Adipocyte (in vitro differentiated cells): ENCODE data around the gene SDC3.
"Not testable (repeated sequence)": the region's sequence is repeated elsewhere in the genome, so short reads cannot be mapped to it uniquely, and the experiment has no call there.

ENCODE experiments used
- DNase-seq: peaks from one replicate; pipeline ENCODE4 v3.0.0-alpha.2; 2015; ENCODE audit warnings: low read depth
- H3K27me3 ChIP-seq: replicated peaks from 2 replicates; pipeline ENCODE4 v1.7.0; 2013; ENCODE audit warnings: mild to moderate bottlenecking, low read length, moderate library complexity; ENCODE audit not compliant: control insufficient read depth, insufficient read depth
- H3K36me3 ChIP-seq: 2 replicates; pipeline ENCODE4 v1.7.0; 2013; ENCODE audit warnings: low read length, mild to moderate bottlenecking, moderate library complexity; ENCODE audit not compliant: control insufficient read depth, insufficient read depth, severe bottlenecking
- H3K4me1 ChIP-seq: 2 replicates; pipeline ENCODE4 v1.7.0; 2013; ENCODE audit warnings: mild to moderate bottlenecking, low read length, moderate library complexity; ENCODE audit not compliant: control insufficient read depth, insufficient read depth
- H3K4me3 ChIP-seq: 2 replicates; pipeline ENCODE4 v1.7.0; 2013; ENCODE audit warnings: mild to moderate bottlenecking, low read length, moderate library complexity
- H3K9ac ChIP-seq: 2 replicates; pipeline ENCODE4 v1.7.0; 2013; ENCODE audit warnings: mild to moderate bottlenecking, low read length, moderate library complexity
- H3K9me3 ChIP-seq: 2 replicates; pipeline ENCODE4 v1.7.0; 2013; ENCODE audit warnings: mild to moderate bottlenecking, low read length, moderate library complexity; ENCODE audit not compliant: control insufficient read depth

SDC3 gene

GRCh38 chr1:30870035-30870434 lies 38.5 kb downstream of the SDC3 start:
- Histone ChIP-seq H3K36me3 (peaks cover 29% of the 10 kb centered on the region), H3K4me3 (no peak overlapping the region), H3K4me1 (no peaks in the 10 kb centered on the region), H3K27me3 (no peaks in the 10 kb centered on the region), H3K9me3 (peaks cover 19% of the 10 kb centered on the region), H3K9ac (no peak overlapping the region)
- DNase-seq = no peak

- Histone ChIP-seq H3K4me1 (no peaks in the 10 kb centered on the region), H3K27me3 (no peaks in the 10 kb centered on the region), H3K4me3 (no peak overlapping the region), H3K36me3 (peaks cover 24% of the 10 kb centered on the region), H3K9me3 (peaks cover 19% of the 10 kb centered on the region), H3K9ac (no peak overlapping the region)
- DNase-seq = no peak
These were observed 39.6 kb downstream of the SDC3 start for GRCh38 chr1:30868833-30869435.

- H3K9me3 ChIP-seq = peaks cover 12% of the 10 kb centered on the region
- not testable (repeated sequence) for H3K4me1 ChIP-seq, H3K9ac ChIP-seq, DNase-seq, H3K27me3 ChIP-seq, H3K4me3 ChIP-seq
- peaks cover 15% of the 10 kb centered on the region for H3K36me3 ChIP-seq
These were observed 40.5 kb downstream of the SDC3 start for GRCh38 chr1:30868057-30868456.

GRCh38 chr1:30867537-30867936 lies 41.0 kb downstream of the SDC3 start:
- Histone ChIP-seq H3K36me3 (peaks cover 10% of the 10 kb centered on the region), H3K4me3 (no peak overlapping the region), H3K9me3 (peaks cover 7% of the 10 kb centered on the region), H3K4me1 (no peaks in the 10 kb centered on the region), H3K9ac (no peak overlapping the region), H3K27me3 (no peaks in the 10 kb centered on the region)
- no peak for DNase-seq

GRCh38 chr1:30866594-30866993 lies 42.0 kb downstream of the SDC3 start:
- H3K4me1 ChIP-seq = no peaks in the 10 kb centered on the region
- peaks cover under 1% of the 10 kb centered on the region for H3K36me3 ChIP-seq
- H3K27me3 ChIP-seq = no peaks in the 10 kb centered on the region
- H3K9ac ChIP-seq = no peak overlapping the region
- no peaks in the 10 kb centered on the region for H3K9me3 ChIP-seq
- no peak for DNase-seq
- H3K4me3 ChIP-seq = no peak overlapping the region

GRCh38 chr1:30864681-30865080 lies 43.9 kb downstream of the SDC3 start:
- H3K27me3 ChIP-seq = no peaks in the 10 kb centered on the region
- H3K4me3 ChIP-seq = no peak overlapping the region
- no peaks in the 10 kb centered on the region for H3K36me3 ChIP-seq
- H3K4me1 ChIP-seq = peaks cover under 1% of the 10 kb centered on the region
- no peak overlapping the region for H3K9ac ChIP-seq
- no peaks in the 10 kb centered on the region for H3K9me3 ChIP-seq
- no peak for DNase-seq

- H3K9me3 ChIP-seq = no peaks in the 10 kb centered on the region
- peaks cover 7% of the 10 kb centered on the region for H3K4me1 ChIP-seq
- no peak for DNase-seq
- no peaks in the 10 kb centered on the region for H3K27me3 ChIP-seq
- H3K9ac ChIP-seq = no peak overlapping the region
- H3K4me3 ChIP-seq = no peak overlapping the region
- no peaks in the 10 kb centered on the region for H3K36me3 ChIP-seq
These were observed 44.5 kb downstream of the SDC3 start for GRCh38 chr1:30863858-30864604.

GRCh38 chr1:30860320-30860652 lies 48.3 kb downstream of the SDC3 start:
- H3K4me3 ChIP-seq = no peak overlapping the region
- H3K27me3 ChIP-seq = no peaks in the 10 kb centered on the region
- H3K9ac ChIP-seq = no peak overlapping the region
- no peaks in the 10 kb centered on the region for H3K9me3 ChIP-seq
- no peak for DNase-seq
- peaks cover 30% of the 10 kb centered on the region for H3K4me1 ChIP-seq
- no peaks in the 10 kb centered on the region for H3K36me3 ChIP-seq

GRCh38 chr1:30857964-30858363 lies 50.6 kb downstream of the SDC3 start:
- H3K4me3 ChIP-seq = no peak overlapping the region
- DNase-seq = no peak
- H3K4me1 ChIP-seq = peaks cover 43% of the 10 kb centered on the region
- no peaks in the 10 kb centered on the region for H3K36me3 ChIP-seq
- H3K9ac ChIP-seq = peak overlapping the region; percentile 44
- no peaks in the 10 kb centered on the region for H3K27me3 ChIP-seq
- H3K9me3 ChIP-seq = no peaks in the 10 kb centered on the region

GRCh38 chr1:30857062-30857461 lies 51.5 kb downstream of the SDC3 start:
- no peak overlapping the region for H3K4me3 ChIP-seq
- H3K36me3 ChIP-seq = no peaks in the 10 kb centered on the region
- DNase-seq = no peak
- peaks cover 48% of the 10 kb centered on the region for H3K4me1 ChIP-seq
- H3K9me3 ChIP-seq = no peaks in the 10 kb centered on the region
- H3K27me3 ChIP-seq = no peaks in the 10 kb centered on the region
- H3K9ac ChIP-seq = no peak overlapping the region

GRCh38 chr1:30856260-30856790 lies 52.2 kb downstream of the SDC3 start:
- no peaks in the 10 kb centered on the region for H3K9me3 ChIP-seq
- DNase-seq = no peak
- H3K4me3 ChIP-seq = no peak overlapping the region
- H3K4me1 ChIP-seq = peaks cover 49% of the 10 kb centered on the region
- no peaks in the 10 kb centered on the region for H3K36me3 ChIP-seq
- H3K9ac ChIP-seq = no peak overlapping the region
- peaks cover under 1% of the 10 kb centered on the region for H3K27me3 ChIP-seq
